T-helper 9 cell (primary cell): Measurements from ENCODE around the gene MAPRE2.
A peak's percentile ranks its signal among the peaks of the same experiment; 100 is the strongest.
"Not testable (repeated sequence)": the region's sequence is repeated elsewhere in the genome, so short reads cannot be mapped to it uniquely, and the experiment has no call there.

Source experiments
- DNase-seq: peaks from one replicate; pipeline ENCODE4 v3.0.0-alpha.2; 2020

The MAPRE2 gene

DNA sequence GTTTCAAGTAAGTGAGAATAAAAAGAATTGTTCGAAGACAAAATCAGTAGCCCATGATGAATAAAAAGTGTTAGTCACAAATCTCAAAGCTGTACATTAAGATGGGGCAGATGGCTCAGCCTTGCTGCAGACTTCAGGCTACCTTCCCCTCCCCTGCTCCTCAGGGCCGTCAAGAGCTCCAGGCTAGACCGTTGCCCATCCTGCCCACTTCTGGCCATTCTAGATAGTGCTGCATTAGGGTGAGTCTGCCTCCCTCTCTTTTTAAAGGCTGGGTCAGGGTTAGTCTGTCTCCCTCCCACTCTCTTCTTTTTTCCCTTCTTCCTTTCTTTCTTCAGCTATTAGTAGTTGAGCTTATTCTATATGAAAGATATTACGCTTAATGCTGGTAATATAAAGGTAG, 86.0 kb downstream of the MAPRE2 start:
- DNase-seq, result no peak

DNA sequence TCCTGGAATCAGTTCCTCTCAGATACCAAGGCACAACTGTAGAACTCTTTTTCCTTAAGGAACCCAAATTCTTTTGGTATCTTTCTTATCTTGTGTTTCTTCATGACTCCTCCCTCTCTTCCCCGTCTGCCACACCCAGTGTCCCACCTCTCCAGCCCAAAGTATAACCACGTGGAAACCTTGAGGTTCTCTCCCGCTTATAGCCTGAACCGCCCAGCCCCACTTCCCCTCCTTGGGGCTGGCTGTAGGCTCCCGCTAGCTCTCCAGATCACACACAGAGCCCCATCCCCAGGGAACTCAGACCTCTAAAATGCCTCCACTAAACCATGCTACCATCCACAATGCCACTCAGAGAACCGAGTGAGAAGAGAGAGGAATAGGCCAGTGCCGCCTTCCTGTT, 87.5 kb downstream of the MAPRE2 start:
- no peak for DNase-seq

DNA sequence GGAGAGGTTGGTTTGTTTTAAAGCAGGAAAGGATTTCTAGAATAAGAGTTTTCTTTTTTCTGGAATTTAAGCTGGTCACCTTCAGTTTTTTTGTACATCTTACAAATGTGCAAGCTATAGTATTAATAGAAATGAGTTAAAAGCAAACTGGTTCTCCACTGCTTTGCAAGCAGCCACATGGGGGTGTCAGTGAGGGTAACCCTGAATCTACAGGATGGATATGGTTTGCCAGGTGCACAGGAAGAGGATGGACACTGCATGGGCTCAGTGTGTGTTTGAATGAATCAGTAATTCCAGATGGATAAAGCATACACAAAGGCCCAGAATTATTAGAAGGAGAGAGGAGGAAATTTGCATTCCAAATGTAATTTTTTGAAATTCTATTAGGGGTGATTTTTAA, 89.0 kb downstream of the MAPRE2 start:
- DNase-seq, result no peak

DNA sequence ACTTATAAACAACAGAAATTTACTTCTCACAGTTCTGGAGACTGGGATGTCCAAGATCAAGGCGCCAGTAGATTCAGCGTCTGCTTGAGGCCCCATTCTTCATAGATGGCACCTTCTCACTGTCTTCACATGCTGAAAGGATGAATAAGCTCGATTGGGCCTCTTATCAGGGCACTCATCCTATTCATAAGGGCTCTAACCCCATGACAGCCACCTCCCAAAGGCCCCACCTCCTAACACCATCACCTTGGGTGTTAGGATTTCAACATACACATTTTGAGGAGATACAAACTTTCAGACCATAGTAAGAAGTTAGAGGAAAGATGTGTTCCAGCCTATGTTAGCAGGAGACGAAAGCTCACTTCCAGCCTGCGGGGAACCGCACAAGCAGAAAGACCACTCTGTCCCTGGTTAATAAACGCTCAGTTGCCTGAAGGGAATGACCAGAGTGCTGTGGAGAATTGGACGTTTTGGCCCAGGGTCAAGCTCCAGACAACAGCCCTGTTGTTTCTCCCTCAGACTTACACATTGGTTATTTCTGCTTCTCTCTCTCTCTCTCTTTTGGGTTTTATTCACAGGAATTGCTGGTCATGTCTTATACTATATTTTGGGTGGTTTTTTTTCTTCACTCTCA, 90.3 kb downstream of the MAPRE2 start:
- DNase-seq, result no peak

DNA sequence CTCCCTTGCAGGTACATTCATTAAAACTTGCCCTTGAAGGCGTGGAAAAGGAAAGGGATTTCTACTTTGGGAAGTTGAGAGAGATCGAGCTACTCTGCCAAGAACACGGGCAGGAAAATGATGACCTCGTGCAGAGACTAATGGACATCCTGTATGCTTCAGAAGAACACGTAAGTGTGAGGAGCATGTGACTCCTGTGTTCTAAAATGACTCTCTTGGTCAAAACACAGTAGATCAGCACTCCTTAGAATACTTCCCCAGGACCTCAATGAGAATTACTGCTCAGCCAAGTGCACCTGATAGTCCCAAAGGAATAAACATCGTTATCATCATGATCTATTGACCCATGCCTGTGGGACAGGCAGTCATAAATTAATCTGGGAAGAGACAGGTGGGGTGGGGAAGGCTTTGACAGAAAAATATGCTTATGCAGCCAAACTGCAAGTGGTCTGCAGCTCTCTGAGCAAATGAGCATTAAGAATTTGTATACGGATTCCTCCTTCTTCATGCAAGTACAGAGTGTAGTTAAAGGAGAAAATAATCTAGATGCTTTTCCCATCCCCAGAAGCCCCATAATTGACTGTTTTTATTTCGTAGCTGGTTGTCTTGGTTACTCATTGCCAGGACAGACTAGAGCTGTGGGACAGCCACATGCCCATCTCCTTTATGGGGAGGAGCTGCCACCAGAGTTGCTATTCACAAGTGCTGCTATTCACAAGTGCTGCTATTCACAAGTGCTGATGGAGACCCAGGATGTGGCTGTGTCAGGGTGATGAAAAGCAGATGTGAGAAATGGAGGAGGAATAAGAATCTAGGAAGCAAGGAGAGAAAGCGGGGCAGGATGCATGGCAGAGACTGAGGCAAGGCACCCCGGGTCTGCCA, 91.0 kb downstream of the MAPRE2 start:
- DNase-seq, result no peak

DNA sequence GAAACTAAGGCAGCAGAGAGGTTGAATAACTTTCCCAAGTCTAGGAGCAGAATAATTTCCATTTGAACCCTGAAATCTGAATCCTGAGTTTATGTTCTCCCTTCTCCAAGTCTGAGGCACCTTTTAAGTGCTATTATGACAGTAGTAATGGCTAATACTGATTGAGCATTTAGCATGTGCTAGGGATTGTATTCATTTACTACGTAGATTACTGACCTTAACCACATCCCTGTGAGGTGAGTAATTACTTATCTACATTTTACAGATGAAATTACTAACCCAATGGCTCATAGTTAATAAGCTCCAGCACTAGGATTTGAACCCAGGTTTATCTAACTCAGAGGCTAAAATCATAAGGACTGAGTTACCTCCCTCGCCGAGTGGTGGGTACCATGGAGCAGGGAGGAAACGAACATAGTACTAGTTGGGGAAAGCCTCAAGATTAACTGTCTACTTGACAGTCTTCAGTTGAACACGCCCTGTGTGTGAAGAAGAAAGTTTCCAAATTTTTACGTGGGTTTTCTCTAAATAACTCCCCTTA, 93.0 kb downstream of the MAPRE2 start:
- DNase-seq, result no peak

DNA sequence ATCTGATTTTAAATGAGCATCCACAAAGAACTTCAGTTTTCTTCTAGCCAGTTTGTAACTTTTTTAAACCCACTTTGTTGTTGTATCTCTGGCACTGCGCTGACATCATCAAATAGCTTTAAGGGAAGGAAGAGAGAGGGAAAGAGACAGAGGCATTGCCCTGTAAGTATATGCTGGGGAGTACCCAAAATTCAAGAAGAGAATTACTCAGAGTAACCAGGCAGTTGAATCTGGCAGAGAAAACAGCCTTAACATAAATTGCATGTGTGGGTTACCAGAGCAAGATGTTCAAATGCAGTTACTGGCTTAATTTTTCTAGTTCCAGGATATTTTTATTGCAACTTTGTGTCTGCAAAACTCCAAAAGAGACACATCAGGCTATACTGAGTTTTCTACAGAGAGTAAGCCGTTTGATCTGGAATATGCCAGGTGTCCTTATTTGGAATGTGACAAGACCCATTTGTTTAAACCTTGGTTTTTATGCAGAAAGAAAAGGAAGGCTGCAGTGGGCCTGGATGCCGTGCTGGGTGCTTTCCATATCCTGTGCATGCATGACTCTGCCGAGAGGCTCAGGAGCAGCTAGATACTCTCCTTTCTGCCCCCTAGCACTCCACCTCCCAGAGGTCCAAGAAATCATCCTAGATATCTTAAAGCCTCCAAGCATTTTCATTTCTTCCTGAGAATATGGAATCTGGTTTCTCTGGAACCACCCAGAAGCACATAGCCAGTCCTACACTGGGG, 93.7 kb downstream of the MAPRE2 start:
- DNase-seq, result no peak

DNA sequence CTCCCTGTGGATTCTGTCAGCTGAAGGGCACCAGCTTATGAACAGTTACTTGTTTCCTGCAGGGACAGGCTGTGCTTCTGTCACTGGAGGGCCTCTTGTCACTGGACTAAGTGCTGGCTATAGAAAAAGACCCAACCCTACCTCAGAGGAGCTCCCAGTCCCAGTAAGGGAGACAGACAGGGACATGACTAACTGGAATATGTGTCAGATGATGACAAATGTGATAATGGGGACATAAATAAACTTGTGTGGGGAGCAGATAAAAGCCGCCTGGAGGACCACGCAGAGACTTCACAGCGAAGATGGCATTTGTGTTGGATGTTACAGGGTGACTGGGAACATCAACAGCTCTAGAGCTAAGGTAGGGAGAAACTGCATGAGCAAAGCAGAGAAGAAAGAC, 95.0 kb downstream of the MAPRE2 start:
- DNase-seq, result no peak

DNA sequence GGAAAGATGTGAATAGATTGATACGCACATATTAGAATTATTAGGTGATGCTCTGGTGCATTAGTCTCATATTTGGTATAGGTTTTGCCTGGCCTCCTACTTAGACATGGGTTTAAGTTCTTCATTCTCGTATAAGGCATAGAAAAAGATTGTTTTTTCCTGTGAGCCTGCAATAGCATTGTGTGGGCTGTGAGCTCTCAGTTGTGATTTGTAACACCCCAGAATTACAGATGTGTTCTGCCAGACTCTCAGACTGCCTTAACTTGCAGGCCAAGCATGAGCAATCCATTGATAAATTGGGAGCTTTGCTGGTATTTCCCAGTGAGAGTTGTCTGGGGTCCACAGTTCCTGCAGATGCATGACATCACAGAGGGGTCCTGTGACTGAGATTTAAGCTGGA, 95.7 kb downstream of the MAPRE2 start:
- DNase-seq, result no peak

DNA sequence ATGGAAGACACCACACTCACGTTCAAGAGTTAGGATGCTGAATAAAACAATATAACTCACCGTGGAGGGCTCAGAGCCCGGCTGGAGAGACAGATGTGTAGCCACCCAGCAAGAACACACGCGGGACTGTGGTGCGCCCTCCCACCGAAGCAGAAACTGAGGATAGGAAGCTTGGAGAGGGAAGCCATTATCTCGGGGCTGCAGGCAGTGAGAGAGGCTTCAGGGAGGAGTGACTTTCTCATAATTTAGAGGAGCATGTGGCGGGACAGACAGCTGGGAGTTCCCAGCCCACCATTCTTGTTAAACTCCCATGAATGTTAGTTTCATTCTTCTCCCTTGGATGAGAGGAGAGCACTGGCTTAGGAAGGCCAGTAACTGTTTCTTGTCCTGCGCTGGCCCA, 96.4 kb downstream of the MAPRE2 start:
- DNase-seq, result no peak

DNA sequence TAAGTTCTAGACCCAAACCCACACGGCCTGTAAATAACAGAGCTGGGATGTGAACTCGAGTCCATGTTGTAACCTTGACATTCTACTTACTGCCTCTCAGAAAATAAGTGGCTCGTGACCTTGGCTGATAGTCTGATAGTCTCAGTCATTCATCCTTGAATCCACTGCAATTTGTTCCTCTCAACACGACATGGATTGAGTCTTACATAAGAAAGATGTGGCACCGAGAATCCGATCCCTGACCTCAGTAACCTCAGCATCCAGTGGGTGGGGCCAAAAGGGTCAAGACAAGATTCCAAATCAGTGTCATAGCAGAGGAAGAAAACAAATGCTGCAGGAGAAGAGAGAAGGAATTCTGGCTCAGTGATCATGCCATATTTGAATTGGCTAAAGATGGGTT, 97.6 kb downstream of the MAPRE2 start:
- DNase-seq, result no peak

DNA sequence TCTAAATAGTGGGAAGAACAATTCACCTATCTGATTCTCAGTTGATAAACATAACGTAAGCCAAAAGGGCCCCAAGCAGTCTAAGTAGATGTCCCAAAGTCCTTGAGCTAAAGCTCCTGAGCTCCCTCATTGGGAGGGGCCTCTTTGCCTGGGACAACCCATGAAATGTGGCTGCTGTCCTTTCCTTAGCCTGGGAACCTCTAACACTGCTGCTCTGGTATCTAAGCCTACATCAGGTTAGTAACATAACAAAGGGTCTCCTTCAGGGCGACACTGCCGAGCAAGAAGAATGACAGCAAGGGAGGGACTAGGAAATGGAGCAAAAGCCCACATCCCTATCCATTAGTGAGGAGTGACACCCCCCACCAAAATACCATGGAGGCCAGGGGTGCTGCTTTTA, 98.3 kb downstream of the MAPRE2 start:
- no peak for DNase-seq

DNA sequence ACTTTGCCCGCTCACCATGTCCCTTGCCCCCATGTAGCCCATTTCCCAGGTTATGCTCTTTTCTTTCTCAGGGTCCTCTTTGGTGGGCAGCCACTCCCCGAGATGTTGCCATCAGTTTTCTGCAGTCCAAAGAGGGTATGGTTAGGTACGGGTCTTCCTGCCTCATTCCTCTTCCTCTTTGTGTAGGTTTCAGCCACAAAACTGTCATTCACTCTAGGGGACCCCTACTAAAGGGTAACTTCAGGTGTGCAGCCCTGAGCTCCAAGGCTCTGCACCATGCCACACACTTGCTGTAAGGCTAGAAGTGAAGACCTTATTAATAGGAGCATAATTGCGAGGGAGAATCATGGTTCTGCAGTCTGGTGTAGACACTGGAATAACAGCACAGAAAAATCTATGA, 99.9 kb downstream of the MAPRE2 start:
- DNase-seq, result no peak

DNA sequence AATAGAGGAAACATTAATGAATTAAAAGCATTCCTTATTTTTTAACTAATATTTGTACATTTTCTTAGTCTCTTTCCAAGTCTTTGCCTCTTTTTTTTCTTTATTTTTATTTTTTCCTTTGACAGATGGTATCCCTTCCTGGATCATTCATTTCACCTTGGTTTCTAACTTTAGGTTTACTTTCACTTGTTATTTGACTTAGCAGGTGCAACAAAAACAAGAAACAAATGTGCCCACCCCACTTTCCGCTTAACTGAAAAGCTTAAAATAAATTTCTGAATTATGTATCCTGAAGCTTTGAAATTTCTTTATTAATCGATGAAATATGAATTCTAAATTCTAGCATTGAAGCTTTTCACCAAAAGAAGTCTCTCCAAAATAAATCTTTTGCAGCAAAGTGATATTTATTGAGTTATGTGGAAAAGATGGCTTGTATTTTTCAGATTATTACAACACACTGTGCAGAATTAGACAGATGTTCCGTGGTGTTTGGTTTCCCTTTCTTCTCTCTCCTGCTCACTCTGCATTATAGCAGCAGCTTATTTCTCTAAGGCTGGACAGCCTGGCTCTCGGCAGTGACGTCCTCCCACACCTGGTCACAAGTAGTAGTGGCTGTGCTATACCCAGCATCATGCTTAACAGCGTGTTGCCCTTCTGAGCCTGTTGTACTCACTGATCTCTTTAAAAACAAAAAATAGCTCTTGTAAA, 100.5 kb downstream of the MAPRE2 start:
- DNase-seq, result no peak

DNA sequence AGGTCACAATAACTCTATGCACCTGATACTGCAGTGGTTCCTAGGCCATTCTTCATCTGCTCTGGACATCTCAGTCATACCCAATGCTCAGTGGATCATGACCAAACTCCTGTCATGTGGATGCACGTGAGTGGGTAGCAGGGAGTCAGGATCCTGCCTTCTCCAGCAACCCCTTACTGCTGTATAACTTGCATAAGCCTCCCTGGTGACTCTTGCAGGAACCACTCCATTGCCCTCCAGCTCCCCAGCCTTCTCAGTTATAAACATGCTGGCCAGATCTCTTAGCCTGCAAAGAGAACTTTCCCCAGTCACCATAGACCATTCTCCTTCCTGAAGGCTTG, 101.0 kb downstream of the MAPRE2 start:
- DNase-seq, result no peak

DNA sequence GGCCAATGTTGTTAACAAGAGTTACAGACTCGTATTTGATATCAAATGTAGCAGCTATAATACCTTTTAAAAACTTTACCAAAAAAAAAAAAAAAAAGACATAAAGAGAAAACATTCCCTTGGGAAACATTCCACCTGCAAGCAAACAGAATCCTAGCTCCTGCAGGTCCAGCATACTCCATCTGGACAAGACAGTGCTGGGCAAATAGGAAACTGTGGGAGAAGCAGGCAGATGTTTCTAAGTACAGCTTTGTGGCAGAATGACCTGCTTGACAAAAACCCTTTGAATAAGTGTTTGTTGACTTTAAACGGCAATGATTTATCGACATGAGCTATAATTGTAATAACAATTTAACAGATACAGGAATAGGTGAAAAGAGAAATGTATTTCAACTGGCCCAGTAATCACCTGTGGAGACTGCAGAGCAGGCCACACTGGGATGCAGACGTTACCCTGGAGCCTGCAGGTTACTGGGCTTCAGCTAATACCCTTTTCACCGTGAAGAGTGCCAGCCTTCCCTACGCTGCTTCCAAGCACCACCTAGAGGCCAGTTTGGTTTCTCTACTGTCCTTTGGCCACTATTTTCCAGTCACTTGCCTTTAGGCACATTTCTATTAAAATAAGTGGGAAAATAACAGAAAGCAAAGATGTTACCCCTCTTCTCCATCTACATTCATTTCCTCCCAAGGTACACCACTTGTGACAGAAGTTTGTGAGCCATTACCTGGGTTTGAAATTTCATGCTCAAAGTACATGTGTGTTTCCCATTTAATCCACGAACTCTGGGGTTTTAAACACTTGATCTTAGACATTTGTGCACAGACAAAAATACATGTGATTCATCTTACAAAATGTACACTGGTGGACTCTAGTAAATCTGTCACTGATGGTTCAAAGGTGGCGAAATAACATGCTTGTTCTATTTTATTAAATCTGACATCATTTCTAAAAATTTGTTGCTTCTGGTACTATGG, 102.7 kb downstream of the MAPRE2 start:
- DNase-seq, result peak; percentile 9

DNA sequence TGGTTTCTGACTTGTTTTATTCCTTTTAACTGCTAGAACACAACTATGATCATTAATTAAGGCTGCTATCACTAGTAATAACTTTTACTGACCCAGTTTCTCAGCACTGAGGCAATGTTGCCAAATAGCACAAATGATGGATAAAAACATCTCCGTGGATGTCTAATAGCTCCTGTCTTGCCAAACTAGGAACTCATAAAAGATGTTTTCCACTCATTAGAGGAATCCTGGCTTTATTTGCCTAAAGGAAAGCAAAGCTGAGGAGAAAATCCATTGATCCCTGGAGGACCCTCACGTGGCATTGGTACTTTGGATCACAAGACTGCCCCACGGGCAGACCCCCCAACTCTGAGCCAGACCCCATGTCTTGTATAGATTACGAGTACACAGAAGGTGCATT, 103.5 kb downstream of the MAPRE2 start:
- no peak for DNase-seq

DNA sequence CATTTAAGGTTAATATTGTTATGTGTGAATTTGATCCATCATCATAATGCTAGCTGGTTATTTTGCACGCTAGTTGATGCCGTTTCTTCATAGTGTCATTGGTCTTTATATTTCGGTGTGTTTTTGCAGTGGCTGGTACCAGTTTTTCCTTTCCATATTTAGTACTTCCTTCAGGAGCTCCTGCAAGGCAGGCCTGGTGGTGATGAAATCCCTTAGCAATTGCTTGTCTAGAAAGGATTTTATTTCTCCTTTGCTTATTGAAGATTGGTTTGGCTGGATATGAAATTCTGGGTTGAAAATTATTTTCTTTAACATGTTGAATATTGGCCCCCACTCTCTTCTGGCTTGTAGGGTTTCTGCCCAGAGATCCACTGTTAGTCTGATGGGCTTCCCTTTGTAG, 109.0 kb downstream of the MAPRE2 start:
- not testable (repeated sequence) for DNase-seq

DNA sequence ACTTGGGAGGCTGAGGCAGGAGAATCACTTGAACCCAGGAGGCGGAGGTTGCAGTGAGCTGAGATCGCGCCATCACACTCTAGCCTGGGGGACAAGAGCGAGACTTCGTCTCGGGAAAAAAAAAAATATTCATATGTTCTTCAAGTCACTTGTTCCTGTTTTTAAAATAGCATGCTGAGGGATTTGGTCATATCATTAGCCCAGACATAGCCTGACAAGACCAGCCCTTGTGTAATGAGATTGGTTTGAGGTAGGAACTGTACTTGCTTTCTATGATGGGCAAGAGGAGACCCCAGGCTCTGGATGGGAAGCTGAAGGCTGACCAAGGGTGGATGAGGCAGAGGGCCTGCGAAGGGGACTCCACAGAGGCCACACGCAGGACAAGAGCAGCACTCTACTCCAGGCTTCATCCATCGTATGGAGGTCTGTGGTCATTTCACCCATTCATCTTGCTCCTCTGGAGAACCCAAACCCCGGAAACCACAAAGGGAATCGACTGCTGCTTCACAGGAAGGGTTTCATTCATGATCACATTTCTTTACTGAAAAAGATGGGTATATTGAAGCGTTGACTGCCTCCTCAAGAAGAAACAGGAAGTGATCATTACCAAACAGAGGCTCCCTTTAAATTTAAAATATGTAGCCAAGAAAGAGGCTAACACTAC, 112.5 kb downstream of the MAPRE2 start:
- DNase-seq, result no peak

DNA sequence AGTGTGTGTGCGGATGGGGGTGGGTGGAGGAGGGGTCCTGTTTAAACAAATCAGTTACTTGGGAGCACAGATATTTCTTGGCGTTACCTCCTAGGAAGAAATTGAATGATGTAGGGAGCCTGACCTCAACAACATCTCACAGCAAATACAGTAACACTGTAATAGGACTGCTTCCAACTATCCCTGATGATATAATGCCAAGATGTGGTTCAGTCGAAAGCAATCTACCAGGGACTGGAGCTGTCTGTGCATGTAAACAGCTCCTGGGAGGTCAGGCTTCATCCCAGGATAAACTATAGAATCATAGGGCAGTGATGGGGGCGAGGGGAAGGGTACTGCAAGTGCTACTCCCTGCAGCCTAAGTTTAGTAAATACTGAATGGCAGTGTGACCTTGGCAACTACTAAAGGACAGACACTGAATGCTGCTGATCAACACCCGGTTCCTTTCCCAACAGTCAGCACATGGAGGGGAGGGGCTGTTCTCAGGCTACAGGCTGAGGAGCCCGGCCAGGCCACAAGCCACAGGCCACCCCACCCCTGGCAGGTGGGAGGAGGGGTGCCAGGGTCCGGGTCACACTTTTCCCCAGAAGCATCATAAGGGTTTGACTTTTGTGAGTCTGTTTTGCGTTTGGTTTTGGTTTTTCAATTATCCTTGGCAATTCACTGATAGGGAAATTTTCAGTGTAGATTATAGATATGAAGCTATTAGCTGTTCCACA, 114.3 kb downstream of the MAPRE2 start:
- DNase-seq, result no peak

DNA sequence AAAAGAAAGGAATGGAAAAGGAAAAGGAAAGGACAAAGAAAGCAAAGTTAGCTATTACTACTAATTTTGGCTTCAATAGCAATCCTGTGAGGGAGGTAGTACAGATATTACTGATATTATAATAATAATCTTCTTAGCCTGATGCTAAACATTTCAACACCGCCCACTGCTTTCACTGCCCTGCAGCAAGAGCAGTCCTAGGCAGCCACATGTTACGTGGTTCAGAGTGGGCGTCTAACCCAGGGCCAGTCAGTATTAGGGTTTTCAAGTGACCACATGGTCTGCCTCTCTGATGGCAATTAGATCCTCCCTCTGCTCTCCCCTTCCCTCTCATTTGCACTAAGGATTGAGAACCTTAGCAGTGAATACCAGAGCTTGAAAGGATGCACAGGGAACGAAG, 116.0 kb downstream of the MAPRE2 start:
- no peak for DNase-seq
